Adrenal gland (tissue), 5 donors: ENCODE measurements around the gene LRRC1.

Experiments
- POLR2A ChIP-seq, 2 donors: fragments of 450-650 bp; IDR thresholded peaks; one replicate each; pipeline ENCODE4 v1.6.1; 2017; ENCODE audit warnings: antibody characterized with exemption in 2 of 2, mild to moderate bottlenecking in 2 of 2, moderate library complexity in 1 of 2
- TF ChIP-seq, protein P1 (sequence below), 6 experiments: fragments of 450-650 bp in 4 of 6; fragments of 200-600 bp in 2 of 6; sonication (generic) in 1 of 6; IDR thresholded peaks; 1 replicate in 5 of 6; 2 replicates in 1 of 6; pipeline versions ENCODE4 v1.5.1 to v1.8.0; 2016 to 2021; ENCODE audit warnings: antibody characterized with exemption in 6 of 6, mild to moderate bottlenecking in 2 of 6, moderate library complexity in 1 of 6
- donor health status: DM: no; HTN: no; CAD: no.

DNA sequence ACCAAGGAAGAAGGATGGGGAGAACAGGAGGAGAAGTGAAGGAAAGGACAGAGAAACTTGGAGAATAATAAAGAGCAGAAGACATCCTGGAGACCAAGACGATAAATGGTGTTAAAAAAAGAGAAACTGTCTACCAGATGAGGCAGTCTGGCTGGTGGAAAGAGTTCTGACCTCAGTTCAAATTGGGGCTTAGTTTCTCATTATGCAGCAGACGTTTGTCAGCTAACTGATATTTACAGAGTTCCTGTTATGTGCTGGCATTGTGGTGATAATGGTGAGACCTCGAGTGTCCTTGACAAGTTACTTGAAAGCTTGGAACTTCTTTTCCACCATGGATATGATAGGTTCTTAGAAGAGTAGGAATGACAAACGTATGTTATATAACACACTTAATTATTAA lies 142.7 kb downstream of the LRRC1 start:
- TF ChIP-seq POLR2A (IDR thresholded peaks at IDR 0.05) = no peak
- TF ChIP-seq, protein P1, sequence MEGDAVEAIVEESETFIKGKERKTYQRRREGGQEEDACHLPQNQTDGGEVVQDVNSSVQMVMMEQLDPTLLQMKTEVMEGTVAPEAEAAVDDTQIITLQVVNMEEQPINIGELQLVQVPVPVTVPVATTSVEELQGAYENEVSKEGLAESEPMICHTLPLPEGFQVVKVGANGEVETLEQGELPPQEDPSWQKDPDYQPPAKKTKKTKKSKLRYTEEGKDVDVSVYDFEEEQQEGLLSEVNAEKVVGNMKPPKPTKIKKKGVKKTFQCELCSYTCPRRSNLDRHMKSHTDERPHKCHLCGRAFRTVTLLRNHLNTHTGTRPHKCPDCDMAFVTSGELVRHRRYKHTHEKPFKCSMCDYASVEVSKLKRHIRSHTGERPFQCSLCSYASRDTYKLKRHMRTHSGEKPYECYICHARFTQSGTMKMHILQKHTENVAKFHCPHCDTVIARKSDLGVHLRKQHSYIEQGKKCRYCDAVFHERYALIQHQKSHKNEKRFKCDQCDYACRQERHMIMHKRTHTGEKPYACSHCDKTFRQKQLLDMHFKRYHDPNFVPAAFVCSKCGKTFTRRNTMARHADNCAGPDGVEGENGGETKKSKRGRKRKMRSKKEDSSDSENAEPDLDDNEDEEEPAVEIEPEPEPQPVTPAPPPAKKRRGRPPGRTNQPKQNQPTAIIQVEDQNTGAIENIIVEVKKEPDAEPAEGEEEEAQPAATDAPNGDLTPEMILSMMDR (IDR thresholded peaks at IDR 0.05) = no peak
